Stimulated activated CD4-positive, alpha-beta T cell treated with anti-CD3 and anti-CD28 coated beads, Interleukin-1b, Interleukin-23, amount 100 ng/mL, for 4 hours (primary cell): ENCODE measurements around the gene ALPI.
"Not testable (repeated sequence)": the region's sequence is repeated elsewhere in the genome, so short reads cannot be mapped to it uniquely, and the experiment has no call there.

Experiments used
- DNase-seq, 2 donors: peaks; one replicate each; pipeline ENCODE4 v3.0.0-alpha.2; 2020; ENCODE audit warnings: low read depth in 2 of 2

ALPI gene

GRCh38 chr2:232441922-232442321 lies 14.0 kb upstream of the ALPI start:
- not testable (repeated sequence) for DNase-seq

GRCh38 chr2:232442431-232442830 lies 13.5 kb upstream of the ALPI start:
- DNase-seq: not testable (repeated sequence)

- not testable (repeated sequence) for DNase-seq
Observed at GRCh38 chr2:232443047-232443446, 12.9 kb upstream of the ALPI start.

GRCh38 chr2:232443669-232444408 lies 12.1 kb upstream of the ALPI start:
- not testable (repeated sequence) for DNase-seq

- peak; percentile 58 for DNase-seq
Observed at GRCh38 chr2:232444409-232445148, 11.4 kb upstream of the ALPI start.

- not testable (repeated sequence) for DNase-seq
Observed at GRCh38 chr2:232445149-232445885, 10.6 kb upstream of the ALPI start.

GRCh38 chr2:232446266-232446777 lies 9.6 kb upstream of the ALPI start:
- DNase-seq: not testable (repeated sequence)

- DNase-seq: no peak
Observed at GRCh38 chr2:232447091-232447620, 8.8 kb upstream of the ALPI start.

GRCh38 chr2:232447638-232448303 lies 8.2 kb upstream of the ALPI start:
- no peak for DNase-seq

- no peak for DNase-seq
Observed at GRCh38 chr2:232448304-232448690, 7.7 kb upstream of the ALPI start.

GRCh38 chr2:232449964-232450363 lies 6.0 kb upstream of the ALPI start:
- no peak for DNase-seq

- not testable (repeated sequence) for DNase-seq
Observed at GRCh38 chr2:232451645-232452044, 4.3 kb upstream of the ALPI start.

- DNase-seq: no peak
Observed at GRCh38 chr2:232454630-232455029, 1.3 kb upstream of the ALPI start.

- DNase-seq: no peak
Observed at GRCh38 chr2:232456296-232457120, 555 bp downstream of the ALPI start.

GRCh38 chr2:232457121-232458011 lies 1.4 kb downstream of the ALPI start:
- no peak for DNase-seq

- no peak for DNase-seq
Observed at GRCh38 chr2:232458051-232458660, 2.2 kb downstream of the ALPI start.

- DNase-seq: no peak
Observed at GRCh38 chr2:232458661-232459418, 2.9 kb downstream of the ALPI start.

GRCh38 chr2:232459419-232460035 lies 3.6 kb downstream of the ALPI start:
- DNase-seq: no peak
